ENCODE results near the gene CDKL1. TPM values are rescaled to one million over a fixed set of nuclear protein-coding genes. Genes with fewer than 3 reads are reported as not detected.
"Not testable (repeated sequence)": the region's sequence is repeated elsewhere in the genome, so short reads cannot be mapped to it uniquely, and the experiment has no call there.

Gene CDKL1
- total RNA-seq, 1 donor from 2014 or later = 5.9 TPM

- ChIA-PET POLR2A (interaction anchor here (0.6 kb wide), 1 partner anchor 15 kb away, joined by 3 read pairs; no protein-coding TSS in a partner anchor), CTCF (interaction anchor here (2.6 kb wide), 2 partner anchors 13 to 213 kb away, joined by 9 to 26 read pairs; partner anchors contain the start of gene MAP4K5)
- H3K27ac Mint-ChIP-seq = peak overlapping the region; percentile 3
- no peak for DNase-seq
- H3K27me3 Mint-ChIP-seq = no peaks in the 10 kb centered on the region
- H3K9me3 Mint-ChIP-seq = no peaks in the 10 kb centered on the region
- intact Hi-C loops (cut with micrococcal nuclease) = loop anchor here (10.0 kb wide), 2 partner anchors 546 to 1526 kb away; no protein-coding TSS in a partner anchor
- H3K36me3 Mint-ChIP-seq (ENCODE audit: low read depth) = peaks cover 28% of the 10 kb centered on the region
- H3K4me1 Mint-ChIP-seq = peaks cover 28% of the 10 kb centered on the region
- no peak overlapping the region for H3K4me3 Mint-ChIP-seq
- ATAC-seq (ENCODE audit: low read depth) = no peak
- TF ChIP-seq, protein P1, sequence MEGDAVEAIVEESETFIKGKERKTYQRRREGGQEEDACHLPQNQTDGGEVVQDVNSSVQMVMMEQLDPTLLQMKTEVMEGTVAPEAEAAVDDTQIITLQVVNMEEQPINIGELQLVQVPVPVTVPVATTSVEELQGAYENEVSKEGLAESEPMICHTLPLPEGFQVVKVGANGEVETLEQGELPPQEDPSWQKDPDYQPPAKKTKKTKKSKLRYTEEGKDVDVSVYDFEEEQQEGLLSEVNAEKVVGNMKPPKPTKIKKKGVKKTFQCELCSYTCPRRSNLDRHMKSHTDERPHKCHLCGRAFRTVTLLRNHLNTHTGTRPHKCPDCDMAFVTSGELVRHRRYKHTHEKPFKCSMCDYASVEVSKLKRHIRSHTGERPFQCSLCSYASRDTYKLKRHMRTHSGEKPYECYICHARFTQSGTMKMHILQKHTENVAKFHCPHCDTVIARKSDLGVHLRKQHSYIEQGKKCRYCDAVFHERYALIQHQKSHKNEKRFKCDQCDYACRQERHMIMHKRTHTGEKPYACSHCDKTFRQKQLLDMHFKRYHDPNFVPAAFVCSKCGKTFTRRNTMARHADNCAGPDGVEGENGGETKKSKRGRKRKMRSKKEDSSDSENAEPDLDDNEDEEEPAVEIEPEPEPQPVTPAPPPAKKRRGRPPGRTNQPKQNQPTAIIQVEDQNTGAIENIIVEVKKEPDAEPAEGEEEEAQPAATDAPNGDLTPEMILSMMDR (IDR thresholded peaks at IDR 0.05) = no peak
Observed at GRCh38 chr14:50319293-50319692, 77.4 kb downstream of the CDKL1 start.

DNA sequence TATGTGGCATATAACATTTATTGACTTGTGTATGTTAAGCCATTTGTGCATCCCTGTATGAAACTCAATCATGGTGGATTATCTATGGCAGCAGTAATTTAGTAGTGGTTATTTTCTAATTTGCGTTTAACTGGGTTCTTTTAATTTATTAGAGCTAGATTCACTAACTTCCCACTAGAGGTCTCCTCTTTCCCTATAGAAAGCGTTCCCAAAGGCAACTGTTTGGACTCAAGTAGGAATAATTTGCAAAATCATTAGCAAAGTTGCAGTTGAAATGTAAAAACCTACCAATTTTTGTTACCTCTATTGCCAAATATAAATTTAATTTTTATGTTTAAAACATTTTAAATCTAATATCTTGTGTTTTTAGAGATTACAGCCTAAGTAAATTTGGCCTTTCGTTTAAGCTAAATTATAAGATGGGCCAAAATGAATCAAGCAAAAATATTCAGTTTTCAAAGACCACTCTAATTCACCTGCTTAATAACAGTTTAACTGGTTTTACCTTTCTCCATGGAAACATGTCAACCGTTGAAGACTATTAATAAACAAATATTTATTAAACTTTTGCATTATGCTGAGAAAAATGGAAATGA lies 78.6 kb downstream of the CDKL1 start:
- H3K27ac Mint-ChIP-seq = no peak overlapping the region
- peaks cover 39% of the 10 kb centered on the region for H3K4me1 Mint-ChIP-seq
- TF ChIP-seq, protein P1 (IDR thresholded peaks at IDR 0.05) = no peak
- no peaks in the 10 kb centered on the region for H3K9me3 Mint-ChIP-seq
- H3K27me3 Mint-ChIP-seq = no peaks in the 10 kb centered on the region
- CTCF ChIA-PET = interaction anchor here (0.8 to 1.6 kb wide), 5 partner anchors 17 to 214 kb away, joined by 3 to 7 read pairs (median 3); partner anchors contain the start of gene MAP4K5
- no peak overlapping the region for H3K4me3 Mint-ChIP-seq
- POLR2A ChIA-PET = interaction anchor here (1.2 kb wide), 1 partner anchor 466 kb away, joined by 3 read pairs; the partner anchor contains the start of gene NEMF
- DNase-seq (no peak), ATAC-seq (ENCODE audit: low read depth) (no peak)
- intact Hi-C loops (cut with micrococcal nuclease) = loop anchor here (10.0 kb wide), 2 partner anchors 547 to 1527 kb away; no protein-coding TSS in a partner anchor
- H3K36me3 Mint-ChIP-seq (ENCODE audit: low read depth) = peaks cover 25% of the 10 kb centered on the region

- H3K27me3 Mint-ChIP-seq; DNase-seq; H3K27ac Mint-ChIP-seq; CTCF ChIA-PET; ATAC-seq (ENCODE audit: low read depth); H3K9me3 Mint-ChIP-seq: not testable (repeated sequence)
- peaks cover 45% of the 10 kb centered on the region for H3K4me1 Mint-ChIP-seq
- peak overlapping the region; percentile 37 for H3K4me3 Mint-ChIP-seq
- H3K36me3 Mint-ChIP-seq (ENCODE audit: low read depth) = peaks cover 18% of the 10 kb centered on the region
- intact Hi-C loops (cut with micrococcal nuclease) = loop anchor here (5.0 to 10.0 kb wide), 4 partner anchors 518 to 1531 kb away; partner anchors contain the start of genes KLHDC1 and NIN
- POLR2A ChIA-PET = interaction anchor here (0.6 kb wide), 1 partner anchor 451 kb away, joined by 3 read pairs; no protein-coding TSS in a partner anchor
Observed at GRCh38 chr14:50314098-50314497, 82.6 kb downstream of the CDKL1 start.

DNA sequence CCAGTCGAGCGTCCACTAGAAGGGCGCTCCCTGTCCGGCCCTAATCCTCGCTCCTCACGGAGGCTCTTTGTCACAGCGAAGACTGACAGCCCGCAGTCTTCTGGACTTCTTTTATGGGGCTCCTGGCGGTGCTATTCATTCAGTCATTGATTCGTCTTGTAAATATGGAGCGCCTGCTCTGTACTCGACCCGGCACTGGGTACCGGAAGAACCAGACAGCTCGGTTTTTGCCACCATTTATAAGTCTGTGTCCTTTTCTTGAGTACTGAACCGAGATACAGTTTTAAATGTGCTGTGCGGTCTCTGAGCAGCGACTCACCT lies 84.0 kb downstream of the CDKL1 start:
- Mint-ChIP-seq H3K4me3 (peak overlapping the region; percentile 93), H3K27me3 (no peaks in the 10 kb centered on the region), H3K9me3 (no peaks in the 10 kb centered on the region), H3K4me1 (peaks cover 38% of the 10 kb centered on the region), H3K27ac (peak overlapping the region; percentile 94), H3K36me3 (ENCODE audit: low read depth) (peaks cover 18% of the 10 kb centered on the region)
- intact Hi-C loops (cut with micrococcal nuclease) = loop anchor here (1.0 to 10.0 kb wide), 15 partner anchors 9 to 1532 kb away; partner anchors contain the start of genes KLHDC1, LRR1, MAP4K5 and NEMF
- DNase-seq = no peak
- ATAC-seq (ENCODE audit: low read depth) = peak; percentile 17
- ChIA-PET CTCF (interaction anchor here (1.1 to 2.0 kb wide), 2 partner anchors 8 to 32 kb away, joined by 3 to 19 read pairs; no protein-coding TSS in a partner anchor), POLR2A (interaction anchor here (0.6 to 2.9 kb wide), 25 partner anchors 9 to 890 kb away, joined by 3 to 23 read pairs (median 4); partner anchors contain the start of genes CDKL1, MAP4K5, MGAT2 and POLE2)
- TF ChIP-seq, protein P1 (IDR thresholded peaks at IDR 0.05) = no peak

- peak; percentile 91 for DNase-seq
- POLR2A ChIA-PET = interaction anchor here (0.6 to 2.9 kb wide), 29 partner anchors 9 to 891 kb away, joined by 3 to 23 read pairs (median 4); partner anchors contain the start of genes CDKL1, MAP4K5, MGAT2 and NEMF
- Mint-ChIP-seq H3K9me3 (no peaks in the 10 kb centered on the region), H3K4me3 (peak within 1 kb of the TSS; percentile 93), H3K27ac (peak within 1 kb of the TSS; percentile 98), H3K4me1 (peaks cover 34% of the 10 kb centered on the region), H3K36me3 (ENCODE audit: low read depth) (peaks cover 18% of the 10 kb centered on the region), H3K27me3 (no peaks in the 10 kb centered on the region)
- intact Hi-C loops (cut with micrococcal nuclease) = loop anchor here (1.0 to 10.0 kb wide), 15 partner anchors 9 to 1533 kb away; partner anchors contain the start of genes KLHDC1, LRR1, MAP4K5 and NEMF
- CTCF ChIA-PET = interaction anchor here (0.9 to 2.0 kb wide), 4 partner anchors 9 to 460 kb away, joined by 3 to 19 read pairs (median 4); partner anchors contain the start of gene NEMF
- TF ChIP-seq, protein P1 (IDR thresholded peaks at IDR 0.05) = no peak
- peak; percentile 94 for ATAC-seq (ENCODE audit: low read depth)
Observed at GRCh38 chr14:50311972-50312733, 84.5 kb downstream of the CDKL1 start, which contains the start of the genes DMAC2L and L2HGDH. DMAC2L (plus strand) TSS chr14:50312324; CDS start chr14:50321488, 9,164 bp downstream. L2HGDH (minus strand) TSS chr14:50312229; CDS start chr14:50312150, 79 bp downstream.
